Colonic mucosa (tissue), 4 donors: ENCODE data around the gene ZC3H8. TPM values are rescaled to one million over a fixed set of nuclear protein-coding genes. Genes with fewer than 3 reads are reported as not detected.

ENCODE experiments used
- DNase-seq: peaks from one replicate; pipeline ENCODE4 v3.0.0-alpha.2; 2020
- H3K27ac ChIP-seq: fragments of 200-600 bp; one replicate; pipeline ENCODE4 v1.8.0; 2021
- H3K27me3 ChIP-seq: fragments of 200-600 bp; one replicate; pipeline ENCODE4 v1.8.0; 2021
- H3K36me3 ChIP-seq: fragments of 200-600 bp; one replicate; pipeline ENCODE4 v1.8.0; 2021
- H3K4me1 ChIP-seq: fragments of 200-600 bp; one replicate; pipeline ENCODE4 v1.8.0; 2021; ENCODE audit warnings: mild to moderate bottlenecking
- H3K4me3 ChIP-seq: fragments of 200-600 bp; one replicate; pipeline ENCODE4 v1.8.0; 2021
- H3K9ac ChIP-seq, 2 donors: one replicate each; pipeline ENCODE4 v1.7.0; 2013; ENCODE audit warnings: control low read depth in 2 of 2, low read depth in 2 of 2, low read length in 2 of 2
- H3K9me3 ChIP-seq: fragments of 200-600 bp; one replicate; pipeline ENCODE4 v1.8.0; 2021
- intact Hi-C: fragments of 100-400 bp; cut with DNase I; formaldehyde crosslinking; loops from one replicate; pipeline ENCODE4 v1.14.1; 2022
- total RNA-seq, 2 donors: library from RNA; stranded (reverse); fragmentation: NEBNext Ultra II Directional in 1 of 2; extraction: Animal tissue kit (Norgen Biotek cat#: 25700) in 1 of 2; gene quantifications; one replicate each; pipeline ENCODE4 v1.2.1, GENCODE V29; 2021
- TF ChIP-seq, protein P1 (sequence below): fragments of 200-600 bp; IDR thresholded peaks from one replicate; pipeline ENCODE4 v1.8.0; 2022; ENCODE audit warnings: antibody characterized with exemption, mild to moderate bottlenecking
- donor health status: healthy.
- donor health status: DM: no; HTN: no; CAD: no.
- donor health status: DM: no; HTN: no; CAD: no.

ZC3H8 gene
- total RNA-seq, 2 donors from 2014 or later: 5.9 to 8.1 TPM

DNA sequence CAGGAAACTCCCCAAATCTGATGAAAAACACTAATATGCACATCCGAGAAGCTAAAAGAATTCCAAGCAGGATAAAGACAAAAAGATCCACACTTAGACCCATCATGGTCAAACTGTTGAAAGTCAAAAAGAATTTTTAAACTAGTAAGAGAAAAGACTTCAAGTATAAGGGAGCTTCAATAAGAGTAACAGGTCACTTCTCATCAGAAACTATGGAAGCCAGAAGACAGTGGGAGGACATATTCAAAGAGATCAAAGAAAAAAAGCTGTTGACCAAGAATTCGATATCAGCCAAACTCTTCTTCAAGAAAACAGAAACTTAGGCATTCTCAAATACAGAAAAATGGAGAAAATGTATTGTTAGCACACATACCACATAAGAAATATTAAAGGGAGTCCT lies 50.4 kb downstream of the ZC3H8 start:
- Histone ChIP-seq H3K9me3 (peaks cover 6% of the 10 kb centered on the region), H3K9ac (no peak overlapping the region), H3K27ac (no peak overlapping the region), H3K27me3 (no peaks in the 10 kb centered on the region), H3K4me3 (no peak overlapping the region), H3K36me3 (no peaks in the 10 kb centered on the region), H3K4me1 (no peaks in the 10 kb centered on the region)
- DNase-seq: no peak
- TF ChIP-seq, protein P1, sequence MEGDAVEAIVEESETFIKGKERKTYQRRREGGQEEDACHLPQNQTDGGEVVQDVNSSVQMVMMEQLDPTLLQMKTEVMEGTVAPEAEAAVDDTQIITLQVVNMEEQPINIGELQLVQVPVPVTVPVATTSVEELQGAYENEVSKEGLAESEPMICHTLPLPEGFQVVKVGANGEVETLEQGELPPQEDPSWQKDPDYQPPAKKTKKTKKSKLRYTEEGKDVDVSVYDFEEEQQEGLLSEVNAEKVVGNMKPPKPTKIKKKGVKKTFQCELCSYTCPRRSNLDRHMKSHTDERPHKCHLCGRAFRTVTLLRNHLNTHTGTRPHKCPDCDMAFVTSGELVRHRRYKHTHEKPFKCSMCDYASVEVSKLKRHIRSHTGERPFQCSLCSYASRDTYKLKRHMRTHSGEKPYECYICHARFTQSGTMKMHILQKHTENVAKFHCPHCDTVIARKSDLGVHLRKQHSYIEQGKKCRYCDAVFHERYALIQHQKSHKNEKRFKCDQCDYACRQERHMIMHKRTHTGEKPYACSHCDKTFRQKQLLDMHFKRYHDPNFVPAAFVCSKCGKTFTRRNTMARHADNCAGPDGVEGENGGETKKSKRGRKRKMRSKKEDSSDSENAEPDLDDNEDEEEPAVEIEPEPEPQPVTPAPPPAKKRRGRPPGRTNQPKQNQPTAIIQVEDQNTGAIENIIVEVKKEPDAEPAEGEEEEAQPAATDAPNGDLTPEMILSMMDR: no peak
- intact Hi-C loops: no loop called here

DNA sequence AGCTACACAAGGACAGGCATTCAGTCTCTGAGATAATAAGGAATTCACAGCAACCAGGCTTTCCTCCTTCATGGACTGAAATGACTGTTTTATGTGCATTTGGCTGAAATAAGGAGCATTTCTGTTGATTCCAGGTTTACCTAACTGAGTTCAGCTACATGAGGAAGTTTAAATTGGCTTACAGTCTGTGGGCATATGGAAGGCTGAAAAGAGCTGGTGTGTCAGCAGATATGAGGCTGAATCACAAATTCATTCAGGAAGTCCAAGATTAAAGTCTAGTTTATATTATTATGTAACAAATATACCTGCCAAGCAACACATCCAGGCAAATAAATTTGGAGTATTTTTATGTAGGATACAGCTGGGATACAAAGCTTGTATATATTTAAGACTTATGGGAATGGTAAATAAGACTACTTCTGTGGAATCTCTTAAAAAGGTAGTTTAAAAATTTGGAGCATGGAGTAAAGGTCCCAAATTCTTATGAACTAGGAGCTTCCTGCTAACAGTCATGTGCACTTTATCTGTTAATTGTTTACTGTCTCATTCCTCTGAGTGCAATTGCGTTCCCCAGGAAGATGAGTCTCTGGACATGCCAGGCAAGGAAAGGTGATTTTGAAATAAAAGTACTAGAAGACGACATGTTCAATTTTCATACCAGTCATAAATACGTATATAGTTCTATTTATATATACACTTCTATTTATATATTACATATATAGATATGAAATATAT lies 53.0 kb downstream of the ZC3H8 start:
- DNase-seq: no peak
- H3K9me3 ChIP-seq: peaks cover 6% of the 10 kb centered on the region
- H3K27me3 ChIP-seq: no peaks in the 10 kb centered on the region
- TF ChIP-seq, protein P1: no peak
- no peaks in the 10 kb centered on the region for H3K36me3 ChIP-seq
- no peak overlapping the region for H3K4me3 ChIP-seq
- intact Hi-C loops: no loop called here
- H3K4me1 ChIP-seq: no peaks in the 10 kb centered on the region
- H3K27ac ChIP-seq: no peak overlapping the region
- H3K9ac ChIP-seq: no peak overlapping the region

DNA sequence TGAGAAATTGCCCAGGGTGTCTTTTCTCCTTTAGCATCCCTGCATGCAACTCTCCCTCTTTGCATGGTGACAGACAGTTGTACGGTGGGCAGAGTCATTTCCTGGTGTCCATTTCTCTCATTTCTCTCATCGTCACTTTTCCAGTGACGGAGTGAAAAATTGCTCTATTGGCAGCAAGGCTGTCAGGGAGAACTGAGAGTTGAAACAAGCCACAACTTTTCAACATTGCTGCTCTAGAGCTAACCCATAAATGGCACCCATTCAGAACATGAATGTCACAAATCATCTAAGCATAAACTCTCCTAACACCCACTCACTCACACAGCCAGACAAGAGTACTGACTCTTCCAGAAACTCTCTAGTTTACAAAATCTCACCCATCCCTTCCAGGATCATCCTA lies 55.7 kb downstream of the ZC3H8 start:
- Histone ChIP-seq H3K9ac (no peak overlapping the region), H3K4me3 (no peak overlapping the region), H3K36me3 (no peaks in the 10 kb centered on the region), H3K27me3 (no peaks in the 10 kb centered on the region), H3K27ac (no peak overlapping the region), H3K4me1 (no peaks in the 10 kb centered on the region), H3K9me3 (no peaks in the 10 kb centered on the region)
- intact Hi-C loops: no loop called here
- DNase-seq: no peak
- TF ChIP-seq, protein P1: no peak

DNA sequence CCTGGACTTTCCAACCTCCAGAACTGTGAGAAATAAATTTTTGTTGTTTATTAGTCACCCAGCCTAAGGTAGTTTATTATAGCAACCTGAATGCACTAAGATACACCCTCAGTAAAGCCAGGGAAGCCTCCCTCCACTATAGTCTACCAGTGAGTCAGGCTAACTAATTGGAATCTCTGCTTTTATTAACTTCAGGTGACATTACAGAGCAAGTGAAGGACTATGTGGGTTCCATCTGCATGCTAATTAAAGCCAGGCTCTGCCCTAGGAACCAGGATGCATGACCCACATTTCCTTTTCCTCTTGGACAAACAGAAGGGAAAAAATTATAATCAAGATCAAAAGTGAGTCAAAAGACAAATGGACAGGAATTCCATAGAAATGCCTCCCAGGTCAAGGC lies 56.1 kb downstream of the ZC3H8 start:
- Histone ChIP-seq H3K9me3 (no peaks in the 10 kb centered on the region), H3K4me3 (no peak overlapping the region), H3K9ac (no peak overlapping the region), H3K4me1 (no peaks in the 10 kb centered on the region), H3K27ac (no peak overlapping the region), H3K27me3 (no peaks in the 10 kb centered on the region), H3K36me3 (no peaks in the 10 kb centered on the region)
- TF ChIP-seq, protein P1: no peak
- intact Hi-C loops: no loop called here
- DNase-seq: no peak

DNA sequence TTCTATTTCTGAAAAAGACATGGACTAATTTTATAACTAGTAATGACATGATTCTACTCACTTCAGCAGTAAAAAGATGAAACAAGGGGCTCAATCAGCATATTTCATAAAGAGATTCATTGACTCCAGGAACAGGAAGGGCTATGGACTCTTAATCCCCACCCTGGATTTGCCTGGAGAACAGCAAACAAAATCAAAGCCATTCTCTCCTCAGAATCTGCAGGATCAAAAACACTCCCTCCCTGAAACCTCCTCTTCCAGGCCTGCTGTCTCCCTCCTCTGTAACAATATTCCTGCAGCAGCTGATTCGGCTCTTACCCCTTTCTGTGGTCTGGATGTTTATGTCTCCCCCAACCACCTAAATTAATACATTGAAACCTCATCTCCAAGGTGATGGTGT lies 57.0 kb downstream of the ZC3H8 start:
- H3K27ac ChIP-seq: no peak overlapping the region
- intact Hi-C loops: no loop called here

More for the DNA sequence above, 57.0 kb downstream of the ZC3H8 start:
- no peaks in the 10 kb centered on the region for H3K36me3 ChIP-seq
- no peaks in the 10 kb centered on the region for H3K4me1 ChIP-seq
- no peak overlapping the region for H3K9ac ChIP-seq
- no peaks in the 10 kb centered on the region for H3K27me3 ChIP-seq
- H3K9me3 ChIP-seq: no peaks in the 10 kb centered on the region
- DNase-seq: no peak
- TF ChIP-seq, protein P1: no peak
- H3K4me3 ChIP-seq: no peak overlapping the region
